Smooth muscle cell of trachea (primary cell): ENCODE measurements around the gene PAMR1. TPM values are rescaled to one million over a fixed set of nuclear protein-coding genes. Genes with fewer than 3 reads are reported as not detected.

Experiments used
- total RNA-seq: library from RNA; depleted of rRNA; stranded (reverse); fragments of >200 nt; gene quantifications from 2 replicates; pipeline ENCODE4 v1.2.1, GENCODE V29; 2014

The PAMR1 gene, protein sequence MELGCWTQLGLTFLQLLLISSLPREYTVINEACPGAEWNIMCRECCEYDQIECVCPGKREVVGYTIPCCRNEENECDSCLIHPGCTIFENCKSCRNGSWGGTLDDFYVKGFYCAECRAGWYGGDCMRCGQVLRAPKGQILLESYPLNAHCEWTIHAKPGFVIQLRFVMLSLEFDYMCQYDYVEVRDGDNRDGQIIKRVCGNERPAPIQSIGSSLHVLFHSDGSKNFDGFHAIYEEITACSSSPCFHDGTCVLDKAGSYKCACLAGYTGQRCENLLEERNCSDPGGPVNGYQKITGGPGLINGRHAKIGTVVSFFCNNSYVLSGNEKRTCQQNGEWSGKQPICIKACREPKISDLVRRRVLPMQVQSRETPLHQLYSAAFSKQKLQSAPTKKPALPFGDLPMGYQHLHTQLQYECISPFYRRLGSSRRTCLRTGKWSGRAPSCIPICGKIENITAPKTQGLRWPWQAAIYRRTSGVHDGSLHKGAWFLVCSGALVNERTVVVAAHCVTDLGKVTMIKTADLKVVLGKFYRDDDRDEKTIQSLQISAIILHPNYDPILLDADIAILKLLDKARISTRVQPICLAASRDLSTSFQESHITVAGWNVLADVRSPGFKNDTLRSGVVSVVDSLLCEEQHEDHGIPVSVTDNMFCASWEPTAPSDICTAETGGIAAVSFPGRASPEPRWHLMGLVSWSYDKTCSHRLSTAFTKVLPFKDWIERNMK
- 141 and 670 TPM in 2 replicates for total RNA-seq

DNA sequence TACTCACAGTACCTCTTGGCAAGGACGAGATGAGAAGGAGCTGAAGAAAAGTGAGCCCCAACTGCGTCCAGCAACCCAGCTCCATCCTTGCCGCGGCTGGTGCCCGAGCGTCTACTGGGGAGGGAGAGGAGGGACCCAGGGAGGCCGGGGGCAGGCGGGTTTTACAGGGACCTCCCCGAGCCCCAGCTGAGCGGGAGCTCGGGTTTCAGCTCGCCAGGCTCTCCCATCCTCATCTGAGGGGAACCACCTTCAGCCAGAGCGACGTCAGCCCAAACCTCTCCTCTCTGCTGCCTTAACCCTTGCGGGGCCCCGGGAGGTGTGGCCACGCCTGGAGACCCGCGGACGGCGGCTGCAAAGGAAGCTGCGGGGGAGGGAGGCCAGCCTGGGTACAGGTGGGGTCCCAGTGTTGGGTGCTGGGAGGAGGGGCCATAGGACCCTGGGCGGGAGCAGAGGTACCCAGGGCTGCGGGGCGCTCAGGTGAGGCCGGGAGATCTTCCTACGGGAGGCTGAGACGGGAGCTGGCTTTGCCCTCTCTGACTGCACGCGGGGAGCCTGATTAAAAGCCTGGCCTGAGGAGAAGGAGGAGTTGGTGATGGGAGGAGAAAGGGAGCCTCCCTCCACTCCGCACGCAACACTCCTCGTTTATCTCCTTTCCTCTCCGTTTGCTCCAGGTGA, at the start of gene PAMR1:
Gene PAMR1 (minus strand): TSS at position 116 of the 675 bp plus-strand sequence. CDS start 31 bp downstream, at position 85.

DNA sequence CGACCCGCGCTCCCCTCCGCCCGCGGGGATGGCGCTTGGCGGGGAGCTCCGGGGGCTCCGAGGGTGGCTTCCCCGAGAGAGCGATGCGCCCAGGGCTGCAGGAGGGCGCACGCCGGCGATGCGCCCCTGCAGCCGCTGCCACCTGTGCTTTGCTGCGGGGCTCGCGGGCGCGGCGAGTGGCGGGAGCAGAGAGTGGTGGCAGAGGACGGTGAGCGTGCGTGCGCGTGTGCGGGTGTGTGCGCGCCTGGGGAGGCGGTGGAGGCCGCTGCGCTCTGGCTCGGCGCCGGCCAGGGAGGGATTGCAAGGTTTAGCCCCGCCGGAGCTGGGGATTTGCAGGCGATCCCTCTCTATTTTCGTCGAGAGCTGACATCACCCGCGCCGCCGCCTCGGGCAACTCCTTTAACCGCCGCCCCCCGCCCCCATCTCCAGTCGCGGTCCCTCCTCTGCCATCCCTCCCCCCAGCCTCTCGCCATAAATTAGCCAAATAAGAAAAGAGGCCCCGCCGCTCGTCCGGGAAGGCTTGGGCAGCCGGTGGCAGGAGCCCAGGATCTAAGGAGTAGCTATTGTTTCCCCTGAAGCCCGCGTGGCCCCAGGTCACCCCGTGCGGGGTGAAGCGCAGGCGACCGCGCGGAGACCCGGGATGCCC, 106.1 kb downstream of the PAMR1 start, which contains the start of gene SLC1A2:
Gene SLC1A2 (minus strand): TSS at position 375 of the 646 bp plus-strand sequence. CDS start 592 bp downstream, outside the sequence.

Other genes with a start within 250 kb of the PAMR1 start
- gene SLC1A2, start 106.1 kb downstream of the PAMR1 start, total RNA-seq, result 3.3 and 9.3 TPM in 2 replicates
- gene FJX1, start 92.8 kb upstream of the PAMR1 start, total RNA-seq, result 11.9 and 29.6 TPM in 2 replicates
- 12.5 and 24.8 TPM in 2 replicates for gene TRIM44, start 137.2 kb upstream of the PAMR1 start, total RNA-seq